H9 (cell line): ENCODE data around the gene HS3ST1. TPM values are rescaled to one million over a fixed set of nuclear protein-coding genes. Genes with fewer than 3 reads are reported as not detected.

ENCODE experiments used
- DNase-seq: peaks from one replicate; pipeline ENCODE4 v3.0.0-alpha.2; 2017
- H2AFZ ChIP-seq: one replicate; pipeline ENCODE4 v1.6.1; 2013; ENCODE audit warnings: mild to moderate bottlenecking, low read length, control low read depth, moderate library complexity
- H2AK5ac ChIP-seq: 2 replicates; pipeline ENCODE4 v1.6.1; 2013; ENCODE audit warnings: low read length, control low read depth, mixed read lengths; ENCODE audit not compliant: insufficient read length
- H2BK120ac ChIP-seq: one replicate; pipeline ENCODE4 v1.6.1; 2013; ENCODE audit warnings: low read depth, mild to moderate bottlenecking, low read length, control low read depth, inconsistent platforms; ENCODE audit not compliant: poor library complexity, severe bottlenecking
- H2BK12ac ChIP-seq: 2 replicates; pipeline ENCODE4 v1.6.1; 2013; ENCODE audit warnings: low read length, control low read depth, mixed read lengths, low read depth; ENCODE audit not compliant: insufficient read length
- H2BK15ac ChIP-seq: 2 replicates; pipeline ENCODE4 v1.6.1; 2013; ENCODE audit warnings: low read depth, low read length, control low read depth
- H2BK20ac ChIP-seq: one replicate; pipeline ENCODE4 v1.6.1; 2013; ENCODE audit warnings: low read depth, mild to moderate bottlenecking, low read length, control low read depth, inconsistent platforms; ENCODE audit not compliant: poor library complexity, severe bottlenecking
- H2BK5ac ChIP-seq: 2 replicates; pipeline ENCODE4 v1.6.1; 2013; ENCODE audit warnings: low read length, control low read depth, mixed read lengths; ENCODE audit not compliant: insufficient read length
- H3K14ac ChIP-seq: 2 replicates; pipeline ENCODE4 v1.6.1; 2013; ENCODE audit warnings: low read length, control low read depth; ENCODE audit not compliant: insufficient read depth
- H3K18ac ChIP-seq: 2 replicates; pipeline ENCODE4 v1.6.1; 2013; ENCODE audit warnings: low read depth, mild to moderate bottlenecking, mixed read lengths, low read length, control low read depth; ENCODE audit not compliant: insufficient read length
- H3K23ac ChIP-seq: 2 replicates; pipeline ENCODE4 v1.6.1; 2013; ENCODE audit warnings: low read length, control low read depth, mixed read lengths, low read depth; ENCODE audit not compliant: insufficient read length
- H3K23me2 ChIP-seq: 2 replicates; pipeline ENCODE4 v1.6.1; 2013; ENCODE audit warnings: low read depth, mild to moderate bottlenecking, mixed read lengths, low read length, control low read depth; ENCODE audit not compliant: insufficient read length, poor library complexity, severe bottlenecking
- H3K27ac ChIP-seq: 2 replicates; pipeline ENCODE4 v1.5.1; 2013; ENCODE audit warnings: low read length, control low read depth, mixed read lengths, low read depth; ENCODE audit not compliant: insufficient read length
- H3K27me3 ChIP-seq: 2 replicates; pipeline ENCODE4 v1.6.1; 2013; ENCODE audit warnings: low read length, control low read depth, inconsistent platforms; ENCODE audit not compliant: insufficient read depth
- H3K4ac ChIP-seq: 2 replicates; pipeline ENCODE4 v1.6.1; 2013; ENCODE audit warnings: low read depth, mild to moderate bottlenecking, control low read depth, inconsistent platforms, low read length, moderate library complexity
- H3K4me1 ChIP-seq: 2 replicates; pipeline ENCODE4 v1.6.1; 2013; ENCODE audit warnings: low read length, control low read depth, inconsistent platforms; ENCODE audit not compliant: insufficient read depth
- H3K4me2 ChIP-seq: 2 replicates; pipeline ENCODE4 v1.6.1; 2013; ENCODE audit warnings: low read length, control low read depth, mixed read lengths; ENCODE audit not compliant: insufficient read length, insufficient read depth
- H3K56ac ChIP-seq: 2 replicates; pipeline ENCODE4 v1.6.1; 2013; ENCODE audit warnings: low read depth, mild to moderate bottlenecking, mixed read lengths, low read length, control low read depth; ENCODE audit not compliant: insufficient read length
- H3K79me1 ChIP-seq: 2 replicates; pipeline ENCODE4 v1.6.1; 2013; ENCODE audit warnings: low read depth, mild to moderate bottlenecking, moderate library complexity, low read length, control low read depth, inconsistent platforms; ENCODE audit not compliant: insufficient read depth, poor library complexity, severe bottlenecking
- H3K79me2 ChIP-seq: 2 replicates; pipeline ENCODE4 v1.6.1; 2013; ENCODE audit warnings: low read length, control low read depth, inconsistent platforms; ENCODE audit not compliant: insufficient read depth
- H3K9ac ChIP-seq: 2 replicates; pipeline ENCODE4 v1.6.1; 2013; ENCODE audit warnings: low read length, control low read depth, mixed read lengths; ENCODE audit not compliant: insufficient read length; ENCODE audit errors: extremely low read depth
- H3K9me3 ChIP-seq: one replicate; pipeline ENCODE4 v1.6.1; 2013; ENCODE audit warnings: low read depth, low read length, inconsistent platforms; ENCODE audit not compliant: control insufficient read depth
- H3T11ph ChIP-seq: one replicate; pipeline ENCODE4 v1.6.1; 2013; ENCODE audit warnings: mild to moderate bottlenecking, low read length, control low read depth, inconsistent platforms
- H4K20me1 ChIP-seq: one replicate; pipeline ENCODE4 v1.6.1; 2013; ENCODE audit not compliant: control insufficient read depth, insufficient read length, insufficient read depth
- H4K5ac ChIP-seq: 2 replicates; pipeline ENCODE4 v1.6.1; 2013; ENCODE audit warnings: low read depth, mild to moderate bottlenecking, mixed read lengths, low read length, control low read depth; ENCODE audit not compliant: insufficient read length
- H4K8ac ChIP-seq: replicated peaks from 2 replicates; pipeline ENCODE4 v1.6.1; 2013; ENCODE audit warnings: low read length, control low read depth, mixed read lengths, low read depth; ENCODE audit not compliant: insufficient read length
- H4K91ac ChIP-seq: 2 replicates; pipeline ENCODE4 v1.6.1; 2013; ENCODE audit warnings: low read depth, mild to moderate bottlenecking, moderate library complexity, mixed read lengths, low read length, control low read depth; ENCODE audit not compliant: insufficient read length
- H3K27ac Mint-ChIP-seq, 3 experiments: 2 replicates in 2 of 3; 3 replicates in 1 of 3; pipeline ENCODE4 v1.8.0; 2020 to 2021; ENCODE audit warnings: mixed read lengths in 3 of 3, mild to moderate bottlenecking in 1 of 3, moderate library complexity in 1 of 3
- H3K27me3 Mint-ChIP-seq: 2 replicates; pipeline ENCODE4 v1.8.0; 2021; ENCODE audit warnings: low read depth, mild to moderate bottlenecking, moderate library complexity, mixed read lengths
- H3K36me3 Mint-ChIP-seq, 3 experiments: 2 replicates in 2 of 3; 3 replicates in 1 of 3; pipeline ENCODE4 v1.8.0; 2020 to 2021; ENCODE audit warnings: low read depth in 3 of 3, mixed read lengths in 3 of 3; ENCODE audit not compliant: insufficient read depth in 1 of 3
- H3K4me1 Mint-ChIP-seq, 2 experiments: 2 replicates each; pipeline ENCODE4 v1.8.0; 2020; ENCODE audit warnings: mixed read lengths in 2 of 2
- H3K4me3 Mint-ChIP-seq, 2 experiments: 2 replicates in 1 of 2; 3 replicates in 1 of 2; pipeline ENCODE4 v1.8.0; 2020 to 2021; ENCODE audit warnings: mild to moderate bottlenecking in 2 of 2, mixed read lengths in 2 of 2, moderate library complexity in 1 of 2
- H3K9me3 Mint-ChIP-seq, 2 experiments: 2 replicates in 1 of 2; 3 replicates in 1 of 2; pipeline ENCODE4 v1.8.0; 2020; ENCODE audit warnings: mild to moderate bottlenecking in 2 of 2, mixed read lengths in 2 of 2, moderate library complexity in 1 of 2
- CTCF ChIP-seq: fragments of 200-600 bp; sonication (generic); conservative IDR thresholded peaks from 3 replicates; pipeline ENCODE4 v1.8.0; 2021; ENCODE audit warnings: antibody characterized with exemption, mild to moderate bottlenecking
- WGBS: extraction: QIAGEN DNeasy Blood & Tissue Kit; methylation state at CpG from one replicate; pipeline ENCODE4 v1.1.7; 2013; ENCODE audit warnings: missing lambda C conversion rate, low lambda C conversion rate, mixed read lengths; ENCODE audit not compliant: insufficient read length; ENCODE audit errors: extremely low coverage; 5-methylcytosine and 5-hydroxymethylcytosine counted together
- total RNA-seq: library from RNA; stranded (reverse); gene quantifications from 2 replicates; pipeline ENCODE4 v1.2.1, GENCODE V29; 2021

Gene HS3ST1
- total RNA-seq, 1 experiment from 2014 or later, result 0.04 TPM

- no peak for TF ChIP-seq CTCF
- Histone ChIP-seq H4K8ac (no peak overlapping the region), H2AK5ac (no peak overlapping the region), H4K20me1 (no peaks in the 10 kb centered on the region), H2AFZ (no peak overlapping the region), H2BK5ac (no peak overlapping the region), H2BK120ac (no peak overlapping the region), H3K23ac (no peak overlapping the region), H3K18ac (no peak overlapping the region), H3K14ac (no peak overlapping the region), H3K27me3 (no peaks in the 10 kb centered on the region), H3K4me2 (no peak overlapping the region), H3K4ac (no peak overlapping the region), H4K91ac (no peak overlapping the region), H3K23me2 (no peaks in the 10 kb centered on the region), H3K4me1 (peaks cover 7% of the 10 kb centered on the region; the same call in 1 of the 2 replicates), H3K27ac (no peak overlapping the region), H3K79me2 (no peaks in the 10 kb centered on the region), H3K9ac (no peak overlapping the region), H4K5ac (no peak overlapping the region), H2BK12ac (no peak overlapping the region), H3K56ac (no peak overlapping the region), H2BK20ac (no peak overlapping the region), H3T11ph (no peak overlapping the region), H3K9me3 (no peaks in the 10 kb centered on the region), H2BK15ac (no peak overlapping the region), H3K79me1 (no peaks in the 10 kb centered on the region)
- H3K4me3 Mint-ChIP-seq, result no peak overlapping the region
- H3K9me3 Mint-ChIP-seq, result peaks cover 0 to 2% of the 10 kb centered on the region in 2 experiments; a peak in 1 of 5 replicates
- no CpG with 5 or more reads among the region's 1 CpG for WGBS
- no peaks in the 10 kb centered on the region for H3K36me3 Mint-ChIP-seq
- H3K4me1 Mint-ChIP-seq, result peaks cover 19 to 23% of the 10 kb centered on the region in 2 experiments
- no peak overlapping the region for H3K27ac Mint-ChIP-seq
- no peaks in the 10 kb centered on the region; the same call in 1 of the 2 replicates for H3K27me3 Mint-ChIP-seq
- DNase-seq, result no peak
These were observed 45.5 kb upstream of the HS3ST1 start for GRCh38 chr4:11474146-11474545.
